ENCODE measurements around the gene OMG. TPM values are rescaled to one million over a fixed set of nuclear protein-coding genes. Genes with fewer than 3 reads are reported as not detected.

The OMG gene
- total RNA-seq, 3 donors from 2014 or later = 0.96 TPM; not detected in 2

DNA sequence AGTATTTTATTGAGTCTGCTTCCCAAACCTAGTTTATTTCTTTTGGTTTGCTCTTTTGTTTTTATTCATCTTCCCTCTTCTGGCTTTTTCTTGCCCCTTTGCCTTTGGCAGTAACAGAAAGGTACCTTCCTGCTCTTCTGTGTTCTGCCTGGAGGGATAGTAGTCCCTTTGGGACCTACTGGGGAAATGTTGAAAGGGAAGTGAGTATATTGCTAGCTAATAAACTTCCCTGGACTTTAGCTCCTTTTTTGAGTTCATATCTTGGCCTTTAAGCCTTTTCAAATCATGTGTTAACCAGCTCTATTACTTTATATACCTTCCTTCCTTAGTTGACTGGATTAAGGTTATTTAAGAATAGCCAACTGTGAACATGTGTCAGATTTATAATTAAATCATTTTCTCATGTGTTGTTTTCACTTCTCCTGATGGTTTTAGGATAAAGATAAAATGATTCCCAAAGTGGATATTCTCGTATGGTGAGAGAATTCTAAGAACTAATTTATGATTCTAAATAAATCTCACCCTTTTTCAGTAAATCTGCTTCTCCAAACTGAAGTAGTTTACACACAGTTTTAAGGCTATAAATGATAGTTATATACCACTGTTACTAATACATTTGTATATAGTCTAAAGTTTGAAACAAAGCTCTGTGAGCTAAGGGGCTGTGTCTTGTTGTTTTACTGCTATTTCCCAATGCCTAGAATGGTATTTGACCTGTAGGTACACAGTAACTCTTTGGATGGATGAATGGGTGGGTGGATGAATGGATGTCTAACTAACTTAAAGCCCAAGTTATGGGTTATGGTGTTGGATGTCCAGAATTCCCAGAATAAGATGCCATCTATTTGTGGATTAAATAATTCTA lies 45.7 kb downstream of the OMG start:
- Histone ChIP-seq H3K27me3 (no peaks in the 10 kb centered on the region), H3K36me3 (peaks cover 4% of the 10 kb centered on the region), H3K4me3 (no peak overlapping the region), H3K4me1 (no peaks in the 10 kb centered on the region), H3K27ac (no peak overlapping the region), H3K9me3 (no peaks in the 10 kb centered on the region)
- no peak for DNase-seq (ENCODE audit: low spot score in 2 of 2)
- intact Hi-C loops (cut with DNase I; ENCODE audit: low total_unique reads) = no loop called here
- TF ChIP-seq, protein P1, sequence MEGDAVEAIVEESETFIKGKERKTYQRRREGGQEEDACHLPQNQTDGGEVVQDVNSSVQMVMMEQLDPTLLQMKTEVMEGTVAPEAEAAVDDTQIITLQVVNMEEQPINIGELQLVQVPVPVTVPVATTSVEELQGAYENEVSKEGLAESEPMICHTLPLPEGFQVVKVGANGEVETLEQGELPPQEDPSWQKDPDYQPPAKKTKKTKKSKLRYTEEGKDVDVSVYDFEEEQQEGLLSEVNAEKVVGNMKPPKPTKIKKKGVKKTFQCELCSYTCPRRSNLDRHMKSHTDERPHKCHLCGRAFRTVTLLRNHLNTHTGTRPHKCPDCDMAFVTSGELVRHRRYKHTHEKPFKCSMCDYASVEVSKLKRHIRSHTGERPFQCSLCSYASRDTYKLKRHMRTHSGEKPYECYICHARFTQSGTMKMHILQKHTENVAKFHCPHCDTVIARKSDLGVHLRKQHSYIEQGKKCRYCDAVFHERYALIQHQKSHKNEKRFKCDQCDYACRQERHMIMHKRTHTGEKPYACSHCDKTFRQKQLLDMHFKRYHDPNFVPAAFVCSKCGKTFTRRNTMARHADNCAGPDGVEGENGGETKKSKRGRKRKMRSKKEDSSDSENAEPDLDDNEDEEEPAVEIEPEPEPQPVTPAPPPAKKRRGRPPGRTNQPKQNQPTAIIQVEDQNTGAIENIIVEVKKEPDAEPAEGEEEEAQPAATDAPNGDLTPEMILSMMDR (IDR thresholded peaks at IDR 0.05) = no peak
- no peak for TF ChIP-seq POLR2A (IDR thresholded peaks at IDR 0.05)
- TF ChIP-seq POLR2AphosphoS5 (IDR thresholded peaks at IDR 0.05) = no peak

DNA sequence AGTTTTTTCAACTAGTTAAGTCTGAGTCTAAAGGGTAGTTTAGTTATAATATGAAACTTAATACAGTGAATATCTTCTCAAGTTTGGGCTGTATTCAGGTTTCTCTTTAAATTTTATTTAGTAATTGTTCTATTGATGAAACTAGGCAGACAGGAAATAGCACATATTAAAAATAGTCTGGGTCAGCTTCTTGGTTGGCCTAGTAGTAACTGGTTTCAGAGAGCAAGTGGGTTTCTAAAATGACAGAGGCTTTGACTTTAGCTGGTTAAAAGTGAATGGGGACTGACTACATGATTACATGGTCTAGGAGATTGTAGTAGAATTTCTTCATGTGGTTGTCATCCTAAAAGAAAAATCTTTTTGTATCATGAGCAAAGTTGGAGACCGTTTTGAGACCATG lies 46.8 kb downstream of the OMG start:
- TF ChIP-seq POLR2A (IDR thresholded peaks at IDR 0.05) = no peak
- TF ChIP-seq, protein P1 (IDR thresholded peaks at IDR 0.05) = no peak
- no peak for TF ChIP-seq POLR2AphosphoS5 (IDR thresholded peaks at IDR 0.05)
- Histone ChIP-seq H3K4me1 (no peaks in the 10 kb centered on the region), H3K9me3 (no peaks in the 10 kb centered on the region), H3K27me3 (no peaks in the 10 kb centered on the region), H3K36me3 (peaks cover 4% of the 10 kb centered on the region), H3K27ac (no peak overlapping the region), H3K4me3 (no peak overlapping the region)
- DNase-seq (ENCODE audit: low spot score in 2 of 2) = no peak
- intact Hi-C loops (cut with DNase I; ENCODE audit: low total_unique reads) = no loop called here

DNA sequence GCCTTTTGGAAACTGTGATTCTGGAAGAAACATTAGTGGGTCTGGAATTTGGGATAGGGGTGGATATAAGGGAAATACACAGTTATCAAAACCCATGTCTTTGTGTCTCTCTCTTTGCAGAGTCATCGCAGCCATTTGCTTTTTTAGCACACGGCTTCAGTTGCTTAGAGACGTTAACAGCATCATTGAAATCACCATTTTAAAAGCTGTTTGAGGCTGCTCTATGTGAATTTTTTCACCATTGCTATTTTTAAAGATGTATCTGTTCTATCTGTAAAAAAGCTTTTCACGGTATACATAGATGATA lies 47.3 kb downstream of the OMG start:
- H3K9me3 ChIP-seq = no peaks in the 10 kb centered on the region

DNA sequence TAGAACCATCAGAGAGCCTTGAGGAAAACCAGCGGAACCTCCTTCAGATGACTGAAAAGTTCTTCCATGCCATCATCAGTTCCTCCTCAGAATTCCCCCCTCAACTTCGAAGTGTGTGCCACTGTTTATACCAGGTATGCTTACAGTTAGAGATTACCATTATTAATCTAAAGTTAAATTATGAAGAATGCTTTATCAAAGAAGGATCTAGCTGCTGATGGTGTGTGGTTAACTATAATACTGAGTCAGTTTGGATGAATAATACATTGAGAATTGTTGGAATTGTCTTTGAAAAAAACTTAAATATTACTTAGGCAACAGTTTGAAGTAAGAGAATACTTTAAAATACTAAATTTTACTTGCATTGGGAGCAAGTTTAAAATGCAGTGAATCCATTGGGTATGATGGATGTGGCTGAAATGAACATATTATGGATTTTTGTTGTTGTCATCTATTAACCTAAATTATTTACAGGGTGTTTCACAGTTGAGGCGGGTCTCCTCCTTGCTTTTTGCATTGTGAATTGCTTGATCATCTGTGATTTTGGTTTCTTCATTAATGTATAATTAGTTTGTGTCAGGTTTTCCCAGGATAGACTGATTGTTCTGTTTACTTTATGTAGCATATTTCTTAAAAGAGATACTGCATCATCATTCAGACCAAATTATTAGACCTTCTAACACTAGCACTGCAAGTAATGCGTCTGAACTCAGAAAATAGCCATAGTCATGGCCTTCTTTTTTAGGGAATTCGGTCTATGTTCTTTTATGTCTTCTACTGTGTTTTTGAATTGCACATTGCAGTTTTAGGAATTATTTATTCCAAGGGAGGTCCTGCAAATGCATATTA lies 47.8 kb downstream of the OMG start:
- no peak overlapping the region for H3K4me3 ChIP-seq
- no peaks in the 10 kb centered on the region for H3K9me3 ChIP-seq
- no peak overlapping the region for H3K27ac ChIP-seq
- TF ChIP-seq POLR2AphosphoS5 (IDR thresholded peaks at IDR 0.05) = no peak
- TF ChIP-seq, protein P1 (IDR thresholded peaks at IDR 0.05) = no peak
- TF ChIP-seq POLR2A (IDR thresholded peaks at IDR 0.05) = no peak
- H3K36me3 ChIP-seq = peaks cover 4% of the 10 kb centered on the region
- no peaks in the 10 kb centered on the region for H3K27me3 ChIP-seq
- H3K4me1 ChIP-seq = no peaks in the 10 kb centered on the region
- no peak for DNase-seq (ENCODE audit: low spot score in 2 of 2)
- intact Hi-C loops (cut with DNase I; ENCODE audit: low total_unique reads) = loop anchor here (5.0 kb wide), 1 partner anchor 152 kb away; no protein-coding TSS in a partner anchor

More for the DNA sequence above, 47.3 kb downstream of the OMG start:
- no peaks in the 10 kb centered on the region for H3K4me1 ChIP-seq
- TF ChIP-seq POLR2AphosphoS5 (IDR thresholded peaks at IDR 0.05) (no peak), POLR2A (IDR thresholded peaks at IDR 0.05) (no peak)
- TF ChIP-seq, protein P1 (IDR thresholded peaks at IDR 0.05) = no peak
- H3K36me3 ChIP-seq = peaks cover 4% of the 10 kb centered on the region
- no peak overlapping the region for H3K27ac ChIP-seq
- H3K4me3 ChIP-seq = no peak overlapping the region
- DNase-seq (ENCODE audit: low spot score in 2 of 2) = no peak
- no peaks in the 10 kb centered on the region for H3K27me3 ChIP-seq
- intact Hi-C loops (cut with DNase I; ENCODE audit: low total_unique reads) = loop anchor here (5.0 kb wide), 1 partner anchor 152 kb away; no protein-coding TSS in a partner anchor

Other genes with a start within 250 kb of the OMG start
- gene NF1, start 202.3 kb downstream of the OMG start, total RNA-seq = 100 to 1,000 TPM in 1 of 3 donors, 10 to 100 TPM in 2; 61.6 to 129 (median 97.7) TPM
- 10 to 100 TPM in 2 of 3 donors, 1 to 10 TPM in 1; 5.9 to 38.1 (median 10.2) TPM for gene EVI2B, start 16.8 kb upstream of the OMG start, total RNA-seq
- 10 to 100 TPM in 1 of 3 donors, 1 to 10 TPM in 2; 4.3 to 34.2 (median 8.8) TPM for gene EVI2A, start 24.4 kb upstream of the OMG start, total RNA-seq
- gene RAB11FIP4, start 94.4 kb upstream of the OMG start, total RNA-seq = 10 to 100 TPM in 2 of 3 donors, 1 to 10 TPM in 1; 1.9 to 18.7 (median 11.8) TPM

Data from breast epithelium (tissue), 4 donors.